PC-3 (cell line): ENCODE results near the gene BCAS1. TPM values are rescaled to one million over a fixed set of nuclear protein-coding genes. Genes with fewer than 3 reads are reported as not detected.
A peak's percentile ranks its signal among the peaks of the same experiment; 100 is the strongest.

Experiments used
- ATAC-seq: fragments of 200-7000 bp; cut with Tn5 transposase; 2 replicates; pipeline ENCODE4 v1.9.1; 2020; ENCODE audit warnings: mild to moderate bottlenecking, moderate library complexity
- Bru-seq: library from RNA; stranded (reverse); fragments of 400-500 nt; gene quantifications from one replicate; lab custom pipeline; 2021; lab: Mats Ljungman, UMichigan
- BruChase-seq, 2 experiments: library from RNA; stranded (reverse); fragments of 400-500 nt; gene quantifications; one replicate each; lab custom pipeline; 2021; lab: Mats Ljungman, UMichigan
- BruUV-seq: library from RNA; stranded (reverse); fragments of 400-500 nt; replicated peaks from 2 replicates; lab custom pipeline; 2021; lab: Mats Ljungman, UMichigan
- CTCF ChIA-PET: fragments of 300-600 bp; sonication (Branson Sonifier 250); formaldehyde crosslinking; loops from one replicate; lab custom pipeline; 2022; ENCODE audit warnings: antibody characterized with exemption; lab: Charles Lee
- POLR2A ChIA-PET: fragments of 300-600 bp; sonication (Branson Sonifier 250); formaldehyde crosslinking; loops from one replicate; lab custom pipeline; 2022; ENCODE audit warnings: antibody characterized with exemption; ENCODE audit not compliant: unreplicated experiment; lab: Charles Lee
- DNase-seq: peaks from one replicate; pipeline ENCODE4 v3.0.0-alpha.2; 2015
- H2AFZ ChIP-seq: fragments of 300-600 bp; sonication (generic); 2 replicates; pipeline ENCODE4 v1.6.0; 2016; ENCODE audit warnings: antibody characterized with exemption, low read length
- H3F3A ChIP-seq: fragments of 300-600 bp; sonication (generic); one replicate; pipeline ENCODE4 v1.6.0; 2017; ENCODE audit warnings: antibody characterized with exemption, low read length, control low read depth, mild to moderate bottlenecking; ENCODE audit not compliant: unreplicated experiment
- H3K27ac ChIP-seq: fragments of 300-600 bp; sonication (generic); 2 replicates; pipeline ENCODE4 v1.5.1; 2016; ENCODE audit warnings: mild to moderate bottlenecking, low read length
- H3K27me3 ChIP-seq: fragments of 300-600 bp; sonication (generic); 2 replicates; pipeline ENCODE4 v1.6.1; 2016; ENCODE audit warnings: low read length, mixed read lengths
- H3K36me3 ChIP-seq: fragments of 300-600 bp; sonication (generic); 2 replicates; pipeline ENCODE4 v1.6.1; 2016; ENCODE audit warnings: low read depth, mixed run types, low read length, mixed read lengths
- H3K4me1 ChIP-seq: fragments of 300-600 bp; sonication (generic); 2 replicates; pipeline ENCODE4 v1.5.1; 2016; ENCODE audit warnings: low read length; ENCODE audit not compliant: insufficient read depth
- H3K4me2 ChIP-seq: fragments of 300-600 bp; sonication (generic); 2 replicates; pipeline ENCODE4 v1.6.0; 2016; ENCODE audit warnings: low read length
- H3K4me3 ChIP-seq: fragments of 300-600 bp; sonication (generic); 2 replicates; pipeline ENCODE4 v1.5.1; 2016; ENCODE audit warnings: mild to moderate bottlenecking, low read length, mixed read lengths
- H3K79me2 ChIP-seq: fragments of 300-600 bp; sonication (generic); 2 replicates; pipeline ENCODE4 v1.6.1; 2017; ENCODE audit warnings: low read length, mixed read lengths
- H3K9ac ChIP-seq: fragments of 300-600 bp; sonication (generic); 2 replicates; pipeline ENCODE4 v1.6.0; 2016; ENCODE audit warnings: mild to moderate bottlenecking, low read length
- H3K9me2 ChIP-seq: fragments of 300-600 bp; sonication (generic); replicated peaks from 2 replicates; pipeline ENCODE4 v1.6.1; 2016; ENCODE audit warnings: mixed run types, low read length, mixed read lengths
- H3K9me3 ChIP-seq: fragments of 300-600 bp; sonication (generic); 2 replicates; pipeline ENCODE4 v1.6.1; 2016; ENCODE audit warnings: low read length, mixed read lengths
- H4K20me1 ChIP-seq: fragments of 300-600 bp; sonication (generic); 2 replicates; pipeline ENCODE4 v1.6.1; 2016; ENCODE audit warnings: low read length, mixed read lengths
- CTCF ChIP-seq: fragments of 300-600 bp; sonication (generic); conservative IDR thresholded peaks from 2 replicates; pipeline ENCODE4 v1.5.1; 2017; ENCODE audit warnings: antibody characterized with exemption, low read depth, mild to moderate bottlenecking, low read length
- EZH2 ChIP-seq: fragments of 300-600 bp; sonication (generic); IDR thresholded peaks from one replicate; pipeline ENCODE4 v1.6.1; 2017; ENCODE audit warnings: antibody characterized with exemption, mild to moderate bottlenecking, low read length; ENCODE audit not compliant: unreplicated experiment
- EZH2phosphoT487 ChIP-seq: fragments of 300-600 bp; sonication (generic); IDR thresholded peaks from 2 replicates; pipeline ENCODE4 v1.6.1; 2018; ENCODE audit warnings: mild to moderate bottlenecking, antibody characterized with exemption, low read length, borderline replicate concordance
- intact Hi-C: fragments of 100-400 bp; cut with micrococcal nuclease; formaldehyde crosslinking; loops from 2 replicates; pipeline ENCODE4 v1.9.0; 2023
- long read RNA-seq: library from polyadenylated mRNA; unstranded; transcript quantifications from one replicate; pipeline ENCODE4 v2.0.0, GENCODE V29; 2021; ENCODE audit not compliant: unreplicated experiment
- total RNA-seq: library from RNA; depleted of rRNA; stranded (reverse); fragments of >200 nt; gene quantifications from 2 replicates; pipeline ENCODE4 v1.2.3, GENCODE V29; 2014; rRNA removed

BCAS1 gene
- total RNA-seq (0.18 and 0.35 TPM in 2 replicates), Bru-seq, nascent RNA (percentile 15 among the genes with signal in this experiment), BruChase-seq, experiment 1, labeled RNA remaining after a 6-hour chase (percentile 9 among the genes with signal in this experiment), BruChase-seq, experiment 2, labeled RNA remaining after a 2-hour chase (percentile 16 among the genes with signal in this experiment)
- long read RNA-seq, partial matches to known transcripts, result 0 of 1 reads
- long read RNA-seq, other reads (novel, unspliced or antisense), result 1 of 1 reads

GRCh38 chr20:54070187-54070987 is at the start of gene BCAS1:
Gene BCAS1, minus strand, starts transcription at chr20:54070594. Its CDS starts 11,876 bp downstream, at chr20:54058718.
- no peak within 1 kb of the TSS for H3K9ac ChIP-seq
- TF ChIP-seq EZH2phosphoT487, result no peak
- no peaks in the 10 kb centered on the region; the same call in 1 of the 2 replicates for H3K9me2 ChIP-seq
- ChIA-PET CTCF (no interaction called here), POLR2A (interaction anchor here (0.5 kb wide), 1 partner anchor 14 kb away, joined by 3 read pairs; no protein-coding TSS in a partner anchor)
- H4K20me1 ChIP-seq, result no peaks in the 10 kb centered on the region
- peaks cover 45% of the 10 kb centered on the region for H3K4me1 ChIP-seq
- H3F3A ChIP-seq, result no peaks in the 10 kb centered on the region
- no peaks in the 10 kb centered on the region for H3K9me3 ChIP-seq
- no TSS peak for BruUV-seq
- H2AFZ ChIP-seq, result peak within 1 kb of the TSS; percentile 42
- H3K27me3 ChIP-seq, result no peaks in the 10 kb centered on the region
- H3K36me3 ChIP-seq, result no peaks in the 10 kb centered on the region
- no peaks in the 10 kb centered on the region for H3K79me2 ChIP-seq
- no peak within 1 kb of the TSS for H3K4me3 ChIP-seq
- intact Hi-C loops, result no loop called here
- peak within 1 kb of the TSS; percentile 35 for H3K4me2 ChIP-seq
- H3K27ac ChIP-seq, result no peak within 1 kb of the TSS
- ATAC-seq, result peak; percentile 25
- peak; percentile 43 for DNase-seq

GRCh38 chr20:54119744-54120143 is 49.4 kb upstream of the BCAS1 start:
- H3K27ac ChIP-seq, result no peak overlapping the region
- no peaks in the 10 kb centered on the region for H3K79me2 ChIP-seq
- H4K20me1 ChIP-seq, result no peaks in the 10 kb centered on the region
- TF ChIP-seq EZH2phosphoT487, result no peak
- DNase-seq (no peak), ATAC-seq (no peak)
- H3K27me3 ChIP-seq, result no peaks in the 10 kb centered on the region
- peaks cover 25% of the 10 kb centered on the region for H3F3A ChIP-seq
- H3K9ac ChIP-seq, result no peak overlapping the region
- BruUV-seq, result no TSS peak
- CTCF ChIA-PET, result interaction anchor here (0.6 kb wide), 1 partner anchor 724 kb away, joined by 3 read pairs; no protein-coding TSS in a partner anchor
- POLR2A ChIA-PET, result no interaction called here
- H3K36me3 ChIP-seq, result no peaks in the 10 kb centered on the region
- intact Hi-C loops, result loop anchor here (5.0 kb wide), 1 partner anchor 48 kb away; no protein-coding TSS in a partner anchor
- H3K4me2 ChIP-seq, result no peak overlapping the region
- peaks cover 51% of the 10 kb centered on the region for H3K4me1 ChIP-seq
- no peak overlapping the region for H2AFZ ChIP-seq
- no peaks in the 10 kb centered on the region for H3K9me3 ChIP-seq
- no peaks in the 10 kb centered on the region for H3K9me2 ChIP-seq
- H3K4me3 ChIP-seq, result no peak overlapping the region

DNA sequence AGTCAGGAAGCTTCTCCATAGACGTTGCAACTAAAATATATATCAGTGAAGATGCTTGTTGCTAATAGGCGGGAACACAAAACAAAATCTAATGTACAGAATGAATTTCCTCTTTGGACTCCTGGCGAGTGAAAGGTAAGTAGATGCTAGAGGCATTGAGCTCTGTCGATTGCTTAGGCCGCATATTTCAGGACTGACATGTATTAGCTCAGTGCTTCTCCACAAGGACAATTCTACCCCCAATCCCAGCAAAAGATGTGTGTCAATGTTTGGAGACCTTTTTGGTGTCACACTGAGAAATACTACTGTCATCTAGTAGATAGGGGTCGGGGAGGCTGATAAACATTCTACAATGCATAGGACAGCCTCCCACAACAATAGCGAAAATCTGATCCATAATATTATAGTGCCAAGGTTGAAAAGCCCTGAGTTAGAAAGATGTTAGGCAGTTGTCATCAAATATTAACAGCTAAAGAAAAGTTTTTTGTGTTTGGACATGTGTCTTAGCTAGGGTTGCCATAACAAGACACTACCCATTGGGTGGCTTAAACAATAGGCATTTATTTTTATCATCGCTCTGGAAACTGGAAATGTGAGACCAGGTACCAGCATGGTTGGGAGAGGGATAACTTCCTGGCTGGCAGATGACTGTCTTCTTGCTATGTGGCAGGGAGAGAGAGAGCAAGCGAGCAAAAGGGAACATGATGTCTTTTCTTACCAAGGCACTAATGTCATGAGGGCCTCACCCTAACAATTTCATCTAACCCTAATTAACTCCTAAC is 48.0 kb upstream of the BCAS1 start:
- intact Hi-C loops, result no loop called here
- Histone ChIP-seq H3K9me2 (no peaks in the 10 kb centered on the region), H3K4me2 (no peak overlapping the region), H3K9me3 (no peaks in the 10 kb centered on the region), H2AFZ (no peak overlapping the region), H3F3A (peaks cover 19% of the 10 kb centered on the region), H4K20me1 (no peaks in the 10 kb centered on the region), H3K79me2 (no peaks in the 10 kb centered on the region), H3K27me3 (no peaks in the 10 kb centered on the region), H3K9ac (no peak overlapping the region), H3K27ac (no peak overlapping the region), H3K36me3 (no peaks in the 10 kb centered on the region), H3K4me1 (peaks cover 42% of the 10 kb centered on the region), H3K4me3 (no peak overlapping the region)
- POLR2A ChIA-PET, result no interaction called here
- no peak for TF ChIP-seq EZH2
- TF ChIP-seq EZH2phosphoT487, result no peak
- no peak for TF ChIP-seq CTCF
- CTCF ChIA-PET, result no interaction called here
- DNase-seq (no peak), ATAC-seq (no peak)
- no TSS peak for BruUV-seq
